Activated CD4-positive, alpha-beta T cell treated with anti-CD3 and anti-CD28 coated beads, Interleukin-10, Interleukin-2, amounts not matched to agents 100 ng/mL and 50 ng/mL, durations not matched to agents 16 hours and 8 hours (primary cell): Measurements from ENCODE around the gene ITGB4.

Experiments used
- DNase-seq: peaks from one replicate; pipeline ENCODE4 v3.0.0-alpha.2; 2020

ITGB4 gene

GRCh38 chr17:75720656-75721462, at the start of gene ITGB4:
Gene ITGB4, plus strand, starts transcription at chr17:75721459. Its CDS starts 3,245 bp downstream, at chr17:75724704.
- DNase-seq = peak; percentile 46

DNA sequence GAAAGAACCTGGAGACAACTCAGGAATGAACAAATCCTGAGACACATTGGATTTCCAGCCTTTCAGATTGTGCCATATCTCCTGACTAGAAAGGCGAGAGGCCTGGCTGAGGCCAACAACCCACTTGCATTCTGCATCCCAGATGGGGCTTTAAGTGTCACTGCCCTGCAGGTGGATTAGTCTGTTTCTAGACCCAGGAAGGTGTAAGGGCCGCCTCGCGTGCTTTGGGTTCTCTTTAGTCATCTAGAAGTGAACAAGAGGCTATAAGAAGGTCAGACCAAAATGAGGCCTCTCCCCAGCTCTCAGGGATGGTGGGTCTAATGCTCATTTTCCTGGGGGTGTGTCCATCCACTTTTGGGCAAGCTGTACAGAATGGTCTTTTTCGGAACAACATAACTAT, 49.2 kb upstream of the ITGB4 start:
- no peak for DNase-seq

GRCh38 chr17:75673487-75673886, 47.8 kb upstream of the ITGB4 start:
- DNase-seq = no peak

DNA sequence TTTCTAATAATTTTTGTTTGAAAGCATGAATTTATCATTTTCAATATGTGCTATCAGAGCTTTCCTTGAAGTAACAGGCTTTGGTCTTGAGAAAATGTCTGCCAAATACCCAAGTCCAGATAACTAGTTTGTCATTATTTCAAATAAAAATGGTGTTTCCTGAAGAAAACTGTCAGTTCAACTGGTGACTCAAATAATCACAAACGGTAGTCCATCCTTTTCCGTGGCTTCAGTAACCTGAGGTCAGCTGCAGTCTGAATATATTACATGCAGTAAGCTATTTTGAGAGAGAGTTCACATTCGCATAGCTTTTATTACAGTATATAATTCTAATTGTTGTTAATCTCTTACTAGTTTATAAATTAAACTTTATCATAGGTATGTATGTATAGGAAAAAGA, 44.8 kb upstream of the ITGB4 start:
- DNase-seq = no peak

DNA sequence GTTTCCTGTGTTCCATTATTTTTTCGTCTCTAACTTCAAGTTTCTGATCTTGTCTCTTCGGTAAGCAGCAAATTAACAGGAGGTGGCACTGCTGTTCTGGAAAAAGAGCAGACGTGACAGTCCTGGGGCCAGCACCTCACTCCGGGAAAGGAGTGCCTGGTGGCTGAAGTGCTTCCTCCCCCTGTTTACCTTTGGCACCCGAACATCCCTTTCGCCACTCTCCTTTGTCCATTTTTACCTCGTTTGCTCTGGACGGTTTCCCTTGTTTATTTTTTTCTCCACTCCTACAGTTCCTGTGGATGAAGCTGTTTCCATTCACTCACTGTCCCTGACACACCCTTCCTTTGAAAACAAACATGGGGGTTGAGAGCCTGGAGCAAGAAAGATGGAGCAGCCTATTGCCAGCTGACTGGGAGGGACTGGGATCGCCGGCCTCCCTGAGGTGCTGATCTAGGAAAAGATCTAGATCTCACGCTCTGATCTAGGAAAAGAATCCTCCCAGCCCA, 41.5 kb upstream of the ITGB4 start:
- DNase-seq = no peak

DNA sequence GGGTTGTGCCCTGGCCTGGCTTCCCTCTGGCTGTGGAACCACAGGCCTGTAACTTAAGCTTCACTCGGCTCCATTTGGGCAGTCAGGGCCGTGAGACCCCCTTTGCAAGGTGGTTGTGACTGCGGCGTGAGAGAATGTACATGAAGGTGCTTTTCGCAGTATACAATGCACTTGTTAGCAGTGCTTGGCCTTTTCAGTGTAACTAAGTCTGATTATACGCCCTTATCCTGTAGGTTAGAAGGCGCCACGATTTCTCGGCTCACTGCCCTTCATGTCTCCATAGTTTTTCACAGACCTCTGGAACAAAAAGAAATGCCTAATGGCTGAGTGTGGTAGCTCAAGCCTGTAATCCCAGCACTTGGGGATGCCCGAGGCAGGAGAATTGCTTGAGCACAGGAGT, 40.8 kb upstream of the ITGB4 start:
- DNase-seq = no peak

DNA sequence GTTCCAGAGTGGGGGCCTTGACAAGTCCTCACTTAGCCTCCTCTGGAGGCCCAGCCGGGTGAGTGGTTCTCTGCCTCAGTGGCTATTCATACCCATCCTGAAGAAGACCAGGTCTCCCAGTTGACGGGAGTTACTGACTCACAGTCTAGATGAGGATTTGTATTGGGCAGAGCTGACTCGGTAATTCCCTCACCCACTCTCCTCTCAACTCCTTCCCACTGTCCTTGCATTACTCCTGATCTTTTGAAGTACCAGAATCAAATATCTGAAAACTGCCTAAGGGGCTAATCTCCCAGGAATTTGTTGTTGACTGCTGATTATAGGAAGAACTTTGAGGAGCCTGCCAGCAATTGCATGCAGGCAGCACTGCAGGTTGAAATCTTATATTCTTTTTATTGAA, 40.0 kb upstream of the ITGB4 start:
- DNase-seq = no peak

DNA sequence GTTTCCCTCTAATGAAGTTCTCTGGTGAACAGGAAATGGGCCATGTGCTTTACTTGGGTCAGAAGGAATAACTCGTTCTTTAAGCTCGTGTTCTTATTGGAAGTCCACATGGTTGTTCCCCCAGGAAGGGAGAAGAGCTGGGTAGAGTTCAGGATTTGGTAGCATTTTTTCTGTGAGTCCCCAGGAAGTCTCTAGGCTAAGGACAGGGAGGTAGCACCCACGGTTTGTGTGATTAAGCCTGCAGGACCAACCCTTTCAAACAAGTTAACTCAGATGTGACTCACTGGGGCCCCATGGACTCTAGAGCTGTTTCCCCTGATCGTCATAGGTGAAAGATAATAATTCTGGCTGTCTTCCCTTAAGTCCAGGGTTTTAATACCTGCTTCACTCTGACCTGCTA, 37.7 kb upstream of the ITGB4 start:
- no peak for DNase-seq

DNA sequence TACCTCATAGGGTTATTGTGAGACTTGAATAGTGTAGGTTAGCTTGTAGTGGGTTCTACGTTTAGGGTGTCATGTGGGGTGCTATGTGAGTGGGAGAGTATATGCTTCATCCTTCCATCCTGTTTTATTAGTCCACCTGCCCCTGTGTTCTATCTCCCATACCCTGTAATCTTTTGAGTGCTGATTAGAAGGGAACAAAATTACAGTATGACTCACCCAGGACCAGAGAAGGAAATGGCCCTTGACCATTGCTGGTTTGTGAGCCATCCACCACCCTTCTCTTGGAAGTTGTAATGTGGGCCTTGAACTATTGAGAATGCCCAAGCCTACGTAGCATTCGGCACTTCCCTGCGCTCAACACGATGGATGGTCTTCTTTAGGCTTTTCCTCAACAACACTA, 37.0 kb upstream of the ITGB4 start:
- DNase-seq = no peak

GRCh38 chr17:75684924-75685323, 36.3 kb upstream of the ITGB4 start:
- no peak for DNase-seq

DNA sequence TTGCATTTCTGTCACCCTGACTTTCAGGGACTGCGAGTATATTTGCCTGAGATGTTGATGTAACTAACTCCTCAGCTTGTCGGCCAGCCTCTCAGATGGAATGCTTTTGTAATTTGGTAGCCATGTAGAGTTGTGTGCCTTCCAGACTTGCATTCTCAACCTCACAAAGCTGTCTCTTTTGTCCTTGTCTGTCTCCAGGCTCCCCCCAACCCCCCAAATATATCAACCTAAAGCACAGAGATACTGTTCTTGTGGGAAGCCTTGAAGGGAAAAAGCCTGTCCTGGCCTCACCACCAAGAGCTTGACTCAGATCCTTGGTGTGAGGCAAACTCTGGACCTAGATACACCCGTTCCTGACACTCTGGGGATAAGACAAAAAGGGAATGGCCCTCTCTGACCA, 35.8 kb upstream of the ITGB4 start:
- no peak for DNase-seq

DNA sequence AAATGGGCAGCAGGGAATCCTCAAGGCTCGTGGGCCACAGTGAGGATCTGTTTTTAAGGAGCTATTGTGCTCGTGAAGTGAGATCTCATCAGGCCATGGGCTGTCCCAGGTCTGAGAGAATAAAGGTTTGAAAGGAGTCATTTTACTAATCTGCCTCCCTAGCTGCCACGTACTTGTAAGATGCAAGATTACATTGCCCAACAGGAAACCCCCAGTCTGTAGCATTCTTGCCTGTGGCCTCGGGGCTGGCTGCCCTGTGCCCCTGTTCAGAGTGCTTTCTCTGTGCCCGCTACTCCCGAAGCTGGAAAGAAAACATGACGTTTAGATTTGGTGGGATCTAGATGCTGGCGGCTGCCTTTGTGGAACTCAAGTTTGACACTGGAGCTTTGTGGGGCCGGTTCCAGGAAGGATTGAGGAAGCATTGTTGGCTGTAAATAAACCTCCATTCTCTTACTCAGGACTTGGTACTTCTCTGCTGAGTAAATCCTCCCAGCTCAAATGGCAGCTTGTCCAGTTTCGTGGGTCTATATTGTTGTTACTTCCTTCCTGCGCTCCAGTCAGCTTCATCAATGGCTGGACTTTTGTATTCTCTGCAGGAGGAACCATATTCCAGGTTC, 32.9 kb upstream of the ITGB4 start:
- peak; percentile 44 for DNase-seq

- peak; percentile 60 for DNase-seq
These were observed 31.8 kb upstream of the ITGB4 start for GRCh38 chr17:75689441-75689873.

DNA sequence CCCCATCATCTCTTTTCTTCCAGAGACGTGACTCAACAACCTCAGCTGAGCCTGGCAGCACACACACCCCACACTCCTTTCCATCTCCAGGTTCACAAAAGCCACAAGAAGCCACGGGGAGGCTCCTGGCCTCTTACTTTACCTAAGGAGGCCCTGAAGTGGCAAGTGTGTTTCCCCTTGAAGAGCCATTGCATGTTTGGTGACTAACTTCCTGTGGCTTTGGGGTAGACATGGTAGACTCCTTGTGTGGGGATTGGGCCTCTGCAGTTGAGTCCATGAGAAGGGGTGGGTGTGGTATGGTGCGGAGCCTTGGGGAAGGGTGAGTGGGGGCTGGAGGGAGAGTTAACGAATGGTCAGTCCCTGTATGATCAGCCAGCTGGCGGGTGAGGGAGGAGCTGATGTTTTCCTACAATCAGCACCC, 29.9 kb upstream of the ITGB4 start:
- DNase-seq = peak; percentile 70

GRCh38 chr17:75691801-75692626, 29.2 kb upstream of the ITGB4 start:
- DNase-seq = no peak

DNA sequence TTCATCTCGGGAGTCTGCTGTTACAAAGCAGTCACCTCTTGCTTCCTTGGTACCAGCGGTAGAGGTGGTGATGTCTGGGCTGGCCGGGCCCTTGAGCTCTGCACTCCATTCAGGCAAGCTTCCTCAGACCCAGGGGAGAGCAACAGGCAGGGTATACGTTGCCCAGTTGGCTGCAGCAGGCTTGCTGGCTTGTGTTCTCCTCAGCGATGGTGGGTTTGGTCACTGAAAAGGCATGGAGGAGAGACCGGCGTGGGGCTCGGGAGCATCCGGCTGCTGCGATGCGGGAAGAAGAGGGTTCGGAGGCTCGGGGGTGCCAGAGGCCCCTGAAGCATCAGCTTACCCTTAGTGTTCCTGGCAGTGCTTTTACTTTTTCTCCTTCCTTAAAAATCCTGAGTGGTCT, 28.3 kb upstream of the ITGB4 start:
- no peak for DNase-seq

DNA sequence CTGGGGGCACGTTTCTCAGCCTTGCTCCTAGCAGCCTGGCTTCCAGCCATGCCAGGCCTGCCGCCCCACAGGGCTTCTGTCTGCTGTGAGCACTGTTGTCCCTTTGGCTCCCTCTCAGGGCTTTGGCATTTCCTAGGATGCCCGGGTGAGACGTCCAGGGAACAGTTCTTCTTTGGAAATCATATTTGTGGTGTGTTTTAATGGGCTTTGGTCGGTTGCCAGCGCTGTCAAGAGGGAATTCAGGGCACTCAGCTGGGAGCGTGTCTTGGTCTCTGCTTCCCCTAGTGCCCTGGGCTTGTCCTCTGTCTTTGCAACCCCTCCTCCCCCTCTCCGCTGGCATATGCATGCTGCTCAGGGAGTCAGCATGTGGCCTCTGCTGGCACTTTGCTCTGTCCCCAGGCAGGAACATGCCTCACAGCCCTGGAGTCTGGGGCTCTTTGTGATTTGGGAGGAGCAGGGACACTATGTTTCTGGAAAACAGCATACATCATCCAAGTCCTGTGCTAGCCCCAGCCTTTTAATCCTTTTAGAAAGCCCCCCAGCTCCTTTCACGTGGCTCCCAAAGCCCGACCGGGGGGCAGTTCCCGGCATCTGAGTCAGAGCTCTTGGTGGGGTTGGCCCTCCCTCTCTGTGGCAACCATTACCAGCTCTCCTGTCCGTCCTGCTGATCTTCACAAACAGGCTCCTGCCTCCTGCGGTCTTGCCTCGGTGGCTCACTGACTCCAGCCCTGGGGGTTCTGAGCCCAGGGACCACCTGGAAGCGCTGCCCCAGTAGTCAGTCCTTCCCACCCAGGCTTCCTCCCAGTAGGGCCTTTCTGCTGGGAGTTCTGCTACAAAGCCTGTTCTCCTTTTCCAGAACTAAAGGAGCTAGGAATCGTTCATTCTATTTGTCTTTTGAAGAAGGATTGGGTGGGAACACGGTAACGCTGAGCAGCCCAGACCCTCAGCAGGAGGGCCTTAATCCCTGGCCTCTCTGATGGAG, 27.5 kb upstream of the ITGB4 start:
- no peak for DNase-seq

DNA sequence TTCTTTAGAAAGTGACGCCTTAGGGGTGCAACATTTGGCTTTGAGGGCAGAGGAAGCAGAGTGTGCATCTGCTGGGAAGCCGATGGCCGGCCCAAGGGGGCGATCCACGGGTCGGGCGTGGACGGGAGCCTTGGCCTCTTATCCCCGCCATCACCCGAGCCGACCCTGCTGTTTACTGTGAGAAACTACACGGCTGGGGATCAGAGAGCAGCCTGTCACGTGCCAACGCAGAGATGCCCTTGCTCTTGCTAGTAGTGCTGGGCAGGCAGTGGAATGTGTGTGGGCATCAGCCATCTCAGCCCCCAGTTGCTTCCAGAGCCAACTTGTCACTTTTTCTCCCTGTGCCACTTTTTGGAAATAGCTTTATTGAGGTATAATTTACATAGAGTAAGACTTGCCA, 26.7 kb upstream of the ITGB4 start:
- DNase-seq = no peak

DNA sequence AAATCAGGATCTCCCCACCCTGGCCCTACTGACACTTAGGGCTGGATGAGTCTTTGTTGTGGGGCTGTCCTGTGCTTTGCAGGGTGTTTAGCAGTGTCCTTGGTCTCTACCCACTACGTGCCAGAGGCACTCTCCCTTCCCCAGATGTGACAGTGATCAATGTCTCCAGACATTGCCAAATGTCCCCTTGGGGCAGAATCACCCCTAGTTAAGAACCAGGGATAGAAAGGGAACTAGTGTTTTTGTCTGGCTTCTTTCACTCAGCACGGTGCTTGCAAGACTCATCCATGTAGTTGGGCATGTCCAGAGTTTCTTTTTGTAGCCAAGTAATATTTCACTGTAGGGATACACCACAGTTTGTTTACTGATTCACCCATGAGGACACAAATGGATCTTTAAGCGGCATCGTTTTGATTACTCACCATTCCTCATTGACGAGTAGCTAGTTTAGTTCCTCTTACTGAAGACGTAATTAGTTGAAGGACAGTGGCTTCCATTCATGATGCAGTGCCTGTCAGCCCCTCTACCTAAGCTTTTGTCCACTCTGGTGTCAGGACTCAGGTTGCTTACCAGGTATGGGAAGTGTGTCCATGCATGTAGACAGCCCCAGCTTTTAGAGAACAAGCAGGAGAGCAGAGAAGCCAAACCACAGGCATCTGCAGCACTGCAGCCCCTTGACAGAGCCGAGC, 26.0 kb upstream of the ITGB4 start:
- DNase-seq = no peak

DNA sequence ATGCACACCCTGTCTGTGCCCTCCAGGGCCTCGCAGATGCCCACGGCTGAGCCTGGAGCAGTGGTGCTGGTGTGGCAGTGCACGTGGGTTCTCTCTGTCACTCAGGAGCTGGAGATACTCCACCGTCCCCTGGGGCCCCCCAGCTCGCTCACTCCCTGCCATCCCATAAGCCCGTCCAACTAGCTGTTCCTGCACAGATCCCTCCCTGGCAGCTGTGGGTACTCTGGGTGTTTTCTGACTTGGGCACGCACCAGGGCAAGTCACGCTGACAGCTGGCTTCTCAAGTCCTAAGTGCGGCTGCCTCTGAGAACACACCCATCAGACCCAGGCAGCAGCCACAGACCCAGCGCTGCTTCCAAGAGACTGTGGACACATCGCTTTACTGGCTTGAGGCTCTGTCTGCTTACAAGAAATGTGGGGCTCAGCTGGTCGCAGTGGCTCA, 25.4 kb upstream of the ITGB4 start:
- no peak for DNase-seq

DNA sequence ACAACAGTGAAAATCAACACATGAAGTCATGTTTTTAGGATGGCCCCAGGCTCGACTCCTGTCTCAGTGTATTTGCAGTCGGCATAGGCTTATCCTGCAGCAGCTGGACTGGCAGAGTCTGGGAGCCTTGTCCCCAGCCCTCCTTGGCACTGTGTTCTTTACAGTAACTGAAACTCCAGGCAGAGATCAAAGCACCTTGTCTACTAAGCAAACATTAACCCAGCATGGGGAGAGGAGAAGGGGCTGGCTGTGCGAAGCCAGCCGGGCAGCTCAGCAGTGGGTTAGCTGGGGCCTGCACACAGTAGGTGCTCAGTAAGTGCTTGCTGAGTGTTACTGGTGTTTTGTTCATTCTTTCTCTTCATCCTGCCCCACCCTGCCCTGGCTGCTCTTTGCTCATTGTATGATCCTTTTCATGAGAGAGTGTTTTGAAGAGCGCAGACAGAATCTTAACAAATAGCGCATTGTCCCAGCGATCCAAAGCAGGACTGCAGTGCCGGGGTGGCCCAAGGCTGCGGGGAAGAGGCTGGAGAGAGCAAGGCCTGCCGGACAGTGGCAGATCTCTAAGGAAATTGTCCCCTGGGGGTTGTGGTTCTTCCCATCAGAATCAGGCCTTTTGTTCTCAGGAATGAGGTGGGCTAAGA, 23.5 kb upstream of the ITGB4 start:
- no peak for DNase-seq
